ENCODE results near the gene FGF3.

- TF ChIP-seq CTCF (IDR thresholded peaks at IDR 0.05), result no peak
- TF ChIP-seq POLR2A (IDR thresholded peaks at IDR 0.05; ENCODE audit: low read depth), result no peak
Measured at GRCh38 chr11:69832561-69833413, 13.6 kb upstream of the FGF3 start.

Data from esophagus muscularis mucosa (tissue), 3 donors.